Measurements from ENCODE around the gene ATF4.

Gene ATF4

GRCh38 chr22:39510529-39511149 is 9.7 kb upstream of the ATF4 start:
- Histone ChIP-seq H3K27me3 (ENCODE audit: control insufficient read depth, low read length) (no peaks in the 10 kb centered on the region), H3K9me2 (replicated peaks; ENCODE audit: control insufficient read depth, low read length) (no peaks in the 10 kb centered on the region), H3K9me3 (ENCODE audit: control insufficient read depth, insufficient read depth, low read length) (no peaks in the 10 kb centered on the region), H3K4me2 (ENCODE audit: low read length) (no peak overlapping the region), H3K27ac (ENCODE audit: low read depth, low read length) (no peak overlapping the region), H3K4me1 (ENCODE audit: control insufficient read depth, low read length) (peaks cover 16% of the 10 kb centered on the region), H3F3A (ENCODE audit: control insufficient read depth, insufficient read depth) (peaks cover 2% of the 10 kb centered on the region; the same call in 1 of the 2 replicates), H3K79me2 (ENCODE audit: control insufficient read depth, low read length) (peaks cover 86% of the 10 kb centered on the region), H3K4me3 (ENCODE audit: low read length) (no peak overlapping the region), H4K20me1 (ENCODE audit: control insufficient read depth, insufficient read depth, low read depth, low read length) (peaks cover 19% of the 10 kb centered on the region), H3K36me3 (ENCODE audit: control insufficient read depth, low read length) (peaks cover 98% of the 10 kb centered on the region)
- no peak for TF ChIP-seq CTCF (IDR thresholded peaks at IDR 0.05; ENCODE audit: low read depth, low read length, poor library complexity, severe bottlenecking)
- TF ChIP-seq EZH2phosphoT487 (IDR thresholded peaks at IDR 0.05; ENCODE audit: borderline replicate concordance, low read length), result no peak

- H3K9me3 ChIP-seq (ENCODE audit: control insufficient read depth, insufficient read depth, low read length), result no peaks in the 10 kb centered on the region
- no peaks in the 10 kb centered on the region for H3K27me3 ChIP-seq (ENCODE audit: control insufficient read depth, low read length)
- H3K9me2 ChIP-seq (replicated peaks; ENCODE audit: control insufficient read depth, low read length), result no peaks in the 10 kb centered on the region
- peaks cover 2% of the 10 kb centered on the region; the same call in 1 of the 2 replicates for H3F3A ChIP-seq (ENCODE audit: control insufficient read depth, insufficient read depth)
- no peak overlapping the region for H3K4me3 ChIP-seq (ENCODE audit: low read length)
- TF ChIP-seq EZH2phosphoT487 (IDR thresholded peaks at IDR 0.05; ENCODE audit: borderline replicate concordance, low read length) (no peak), CTCF (IDR thresholded peaks at IDR 0.05; ENCODE audit: low read depth, low read length, poor library complexity, severe bottlenecking) (no peak)
- peaks cover 19% of the 10 kb centered on the region for H4K20me1 ChIP-seq (ENCODE audit: control insufficient read depth, insufficient read depth, low read depth, low read length)
- peaks cover 98% of the 10 kb centered on the region for H3K36me3 ChIP-seq (ENCODE audit: control insufficient read depth, low read length)
- H3K4me1 ChIP-seq (ENCODE audit: control insufficient read depth, low read length), result peaks cover 20% of the 10 kb centered on the region
- no peak overlapping the region for H3K27ac ChIP-seq (ENCODE audit: low read depth, low read length)
- H3K79me2 ChIP-seq (ENCODE audit: control insufficient read depth, low read length), result peaks cover 84% of the 10 kb centered on the region
- H3K4me2 ChIP-seq (ENCODE audit: low read length), result no peak overlapping the region
These were observed 9.1 kb upstream of the ATF4 start for GRCh38 chr22:39511226-39511625.

GRCh38 chr22:39512026-39512425 is 8.3 kb upstream of the ATF4 start:
- no peaks in the 10 kb centered on the region for H3K9me3 ChIP-seq (ENCODE audit: control insufficient read depth, insufficient read depth, low read length)
- H3F3A ChIP-seq (ENCODE audit: control insufficient read depth, insufficient read depth), result peaks cover 10% of the 10 kb centered on the region
- no peaks in the 10 kb centered on the region for H3K27me3 ChIP-seq (ENCODE audit: control insufficient read depth, low read length)
- peaks cover 20% of the 10 kb centered on the region for H3K4me1 ChIP-seq (ENCODE audit: control insufficient read depth, low read length)
- no peak overlapping the region for H3K4me2 ChIP-seq (ENCODE audit: low read length)
- H3K4me3 ChIP-seq (ENCODE audit: low read length), result no peak overlapping the region
- peaks cover 81% of the 10 kb centered on the region for H3K79me2 ChIP-seq (ENCODE audit: control insufficient read depth, low read length)
- H3K36me3 ChIP-seq (ENCODE audit: control insufficient read depth, low read length), result peaks cover 97% of the 10 kb centered on the region
- H3K27ac ChIP-seq (ENCODE audit: low read depth, low read length), result no peak overlapping the region
- no peaks in the 10 kb centered on the region for H3K9me2 ChIP-seq (replicated peaks; ENCODE audit: control insufficient read depth, low read length)
- TF ChIP-seq EZH2phosphoT487 (IDR thresholded peaks at IDR 0.05; ENCODE audit: borderline replicate concordance, low read length) (no peak), CTCF (IDR thresholded peaks at IDR 0.05; ENCODE audit: low read depth, low read length, poor library complexity, severe bottlenecking) (no peak)
- peaks cover 19% of the 10 kb centered on the region for H4K20me1 ChIP-seq (ENCODE audit: control insufficient read depth, insufficient read depth, low read depth, low read length)

Data from DOHH2 (cell line).